CD4-positive, alpha-beta T cell treated with Interleukin-10 for 1 hour (primary cell): ENCODE measurements around the gene BATF.

Experiments
- DNase-seq: peaks from one replicate; pipeline ENCODE4 v3.0.0-alpha.2; 2020

Gene BATF

DNA sequence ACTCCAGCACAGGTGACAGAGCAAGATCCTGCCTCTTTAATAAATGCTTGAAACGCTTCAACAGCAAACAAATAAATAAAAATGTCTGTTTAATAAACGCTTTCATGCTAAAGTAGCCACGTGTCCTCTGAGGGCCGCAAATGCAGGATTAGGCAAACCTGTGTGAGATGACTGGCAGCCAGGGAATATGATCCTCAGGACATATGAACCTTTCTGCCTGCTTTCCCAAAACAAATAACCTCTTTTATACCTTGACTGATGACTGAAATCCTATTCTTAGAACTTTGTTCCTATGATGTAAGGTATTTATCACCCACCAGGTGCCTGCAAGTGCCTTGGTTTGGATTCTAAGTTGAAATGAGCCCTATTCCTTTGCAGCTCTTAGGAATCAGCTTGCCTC, 41.7 kb downstream of the BATF start:
- DNase-seq: no peak

DNA sequence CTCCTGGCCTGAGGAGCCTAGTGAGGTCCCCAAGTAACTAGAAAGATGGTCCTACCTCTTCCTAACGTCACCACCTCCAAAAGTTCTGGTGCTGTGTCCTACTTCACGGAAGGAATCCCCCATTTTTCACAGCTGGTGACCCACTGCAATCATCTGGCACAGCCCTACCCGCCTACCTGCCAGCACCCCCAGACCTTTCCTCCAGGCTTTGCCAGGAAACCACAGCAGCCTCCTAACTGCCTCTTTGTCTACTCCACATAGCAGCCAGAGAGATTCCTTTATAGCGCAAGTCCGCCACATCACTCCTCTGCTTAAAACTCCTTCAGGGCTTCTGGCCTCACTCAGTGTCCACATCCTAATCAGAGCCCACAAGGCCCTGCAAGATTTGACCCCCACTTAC, 42.8 kb downstream of the BATF start:
- no peak for DNase-seq

- peak; percentile 67 for DNase-seq
These were observed 44.1 kb downstream of the BATF start for GRCh38 chr14:75566321-75566720.

DNA sequence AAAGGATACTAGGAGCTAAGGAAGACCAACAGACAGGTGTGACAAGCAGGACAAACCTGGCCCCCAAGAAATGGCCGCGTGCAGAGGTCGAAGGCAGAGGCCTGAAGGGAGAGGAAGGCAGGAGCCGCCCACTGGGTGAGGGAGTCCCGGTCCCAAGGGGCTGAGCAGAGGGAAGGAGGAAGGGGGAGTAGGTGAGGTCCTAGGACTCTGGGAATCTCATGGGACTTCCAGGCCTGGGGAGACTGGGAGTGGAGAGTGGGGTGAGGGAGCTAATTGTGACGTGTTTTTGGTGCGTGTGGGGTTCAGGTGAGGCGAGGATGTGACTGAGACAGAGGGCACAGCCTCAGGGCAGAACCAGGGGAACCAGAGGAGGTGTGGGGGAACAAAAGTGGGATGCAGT, 44.5 kb downstream of the BATF start:
- DNase-seq: no peak

- DNase-seq: no peak
These were observed 45.9 kb downstream of the BATF start for GRCh38 chr14:75568140-75568539.

DNA sequence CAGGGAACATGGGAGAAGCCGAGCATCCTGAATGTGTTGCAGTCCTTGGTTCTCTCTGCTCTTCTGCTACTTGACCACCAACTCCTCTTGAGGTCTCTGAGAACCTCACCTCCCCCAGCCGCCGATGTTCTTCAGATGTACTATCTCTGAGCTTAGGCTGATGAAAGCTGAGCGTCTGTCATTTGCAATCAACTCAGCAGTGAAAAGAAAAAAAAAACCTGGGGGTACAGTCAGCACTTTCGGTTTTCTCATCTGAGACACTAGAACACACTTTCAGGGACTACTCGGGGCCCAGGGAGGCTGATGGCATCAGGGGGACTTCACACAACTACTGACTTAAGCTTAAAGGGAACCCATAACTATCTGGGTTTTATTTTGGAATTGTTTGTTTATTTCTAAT, 46.5 kb downstream of the BATF start:
- DNase-seq: no peak

- DNase-seq: no peak
These were observed 48.5 kb downstream of the BATF start for GRCh38 chr14:75570797-75571196.

DNA sequence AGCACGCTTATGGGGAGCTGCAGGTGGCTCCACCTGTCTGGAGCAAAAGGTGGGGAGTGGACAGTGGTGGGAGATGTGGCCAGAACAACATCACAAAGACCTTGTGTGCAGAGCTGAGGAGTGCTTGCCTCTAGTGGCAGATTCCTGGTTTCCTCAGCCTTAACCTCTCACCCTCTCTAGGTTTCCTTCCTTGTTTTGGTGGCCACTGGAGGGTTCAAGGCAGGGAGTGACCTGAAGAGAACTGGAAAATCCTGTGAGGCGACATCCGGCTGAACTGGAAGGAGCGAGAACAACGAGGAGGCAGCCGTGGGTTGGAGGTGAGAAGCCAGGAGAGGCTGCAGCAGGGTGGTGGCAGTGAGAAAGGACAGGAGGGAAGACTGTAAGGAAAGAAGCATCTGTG, 49.8 kb downstream of the BATF start:
- no peak for DNase-seq

DNA sequence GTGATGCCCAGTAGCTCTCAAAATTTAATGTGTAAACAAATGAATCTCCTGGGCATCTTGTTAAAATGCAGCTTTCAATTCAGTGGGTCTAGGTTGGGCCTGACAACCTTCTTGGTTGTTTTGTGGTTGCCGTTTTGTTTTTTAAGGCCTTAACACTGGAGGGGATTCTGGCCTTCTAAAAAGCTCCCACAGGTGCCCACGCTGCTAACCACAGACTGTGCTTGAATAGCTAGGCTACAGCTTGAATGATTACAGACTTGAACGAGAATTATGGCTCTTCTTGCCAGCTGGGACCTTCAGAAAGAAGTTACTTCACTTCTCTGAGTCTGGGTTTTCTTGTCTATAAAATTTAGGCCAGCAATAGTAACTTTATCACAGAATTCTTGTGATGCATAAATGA, 54.8 kb downstream of the BATF start:
- no peak for DNase-seq

GRCh38 chr14:75577729-75578101, 55.4 kb downstream of the BATF start:
- peak; percentile 76 for DNase-seq

- DNase-seq: peak; percentile 62
These were observed 56.0 kb downstream of the BATF start, which contains the start of gene FLVCR2 for GRCh38 chr14:75578102-75578785. TSS of gene FLVCR2 (plus strand) at chr14:75578620. CDS start at chr14:75578973, 353 bp downstream.

DNA sequence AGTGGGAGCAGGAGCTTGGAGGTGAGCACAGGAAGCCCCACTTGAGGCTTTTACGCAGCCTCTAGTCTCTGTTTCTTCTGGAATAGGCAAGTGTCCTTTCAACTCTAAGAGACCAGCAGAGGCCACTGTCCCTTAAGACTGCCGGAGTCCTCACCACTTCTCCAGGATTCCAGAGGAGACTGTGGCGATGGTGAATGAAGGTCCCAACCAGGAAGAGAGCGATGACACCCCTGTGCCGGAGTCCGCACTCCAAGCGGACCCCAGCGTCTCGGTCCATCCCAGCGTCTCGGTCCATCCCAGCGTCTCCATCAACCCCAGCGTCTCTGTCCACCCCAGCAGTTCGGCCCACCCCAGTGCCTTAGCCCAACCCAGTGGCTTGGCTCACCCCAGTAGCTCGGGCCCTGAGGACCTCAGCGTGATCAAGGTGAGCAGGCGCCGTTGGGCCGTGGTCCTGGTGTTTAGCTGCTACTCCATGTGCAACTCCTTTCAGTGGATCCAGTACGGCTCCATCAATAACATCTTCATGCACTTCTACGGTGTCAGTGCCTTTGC, 56.6 kb downstream of the BATF start:
- DNase-seq: no peak

DNA sequence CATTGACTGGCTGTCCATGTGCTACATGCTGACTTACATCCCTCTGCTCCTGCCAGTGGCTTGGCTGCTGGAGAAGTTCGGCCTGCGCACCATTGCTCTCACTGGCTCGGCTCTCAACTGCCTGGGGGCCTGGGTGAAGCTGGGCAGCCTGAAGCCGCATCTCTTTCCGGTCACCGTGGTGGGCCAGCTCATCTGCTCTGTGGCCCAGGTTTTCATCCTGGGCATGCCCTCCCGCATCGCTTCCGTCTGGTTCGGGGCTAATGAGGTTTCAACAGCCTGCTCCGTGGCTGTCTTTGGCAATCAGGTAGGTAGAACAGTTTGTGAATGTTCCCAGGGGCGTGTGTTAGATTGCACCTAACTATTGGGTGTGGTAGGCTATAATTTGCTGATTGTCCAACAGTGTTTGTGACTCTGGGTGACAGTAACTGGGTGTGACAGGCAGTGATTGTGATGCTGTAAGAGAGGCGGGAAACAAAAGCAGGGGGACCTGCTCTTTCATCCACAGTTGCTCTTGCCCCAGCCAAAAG, 57.1 kb downstream of the BATF start:
- DNase-seq: no peak

GRCh38 chr14:75579882-75580281, 57.6 kb downstream of the BATF start:
- no peak for DNase-seq

GRCh38 chr14:75587388-75587787, 65.1 kb downstream of the BATF start:
- no peak for DNase-seq

DNA sequence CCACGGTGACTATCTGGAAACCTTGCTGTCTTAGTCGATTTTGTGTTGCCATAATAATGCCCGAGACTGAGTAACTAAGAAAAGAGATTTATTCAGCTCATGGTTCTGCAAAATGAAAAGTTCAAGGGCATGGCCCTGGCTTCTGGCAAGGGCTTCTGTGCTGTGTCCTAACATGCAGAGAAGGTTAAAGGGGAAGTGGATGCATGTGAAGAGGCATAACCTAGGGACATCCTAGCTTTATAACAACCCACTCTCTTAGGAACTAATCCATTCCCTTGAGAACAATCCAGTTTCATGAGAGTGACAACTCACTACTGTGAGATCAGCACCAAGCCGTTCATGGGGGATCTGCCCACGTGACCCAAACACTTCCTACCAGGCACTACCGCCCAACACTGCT, 67.7 kb downstream of the BATF start:
- DNase-seq: no peak

DNA sequence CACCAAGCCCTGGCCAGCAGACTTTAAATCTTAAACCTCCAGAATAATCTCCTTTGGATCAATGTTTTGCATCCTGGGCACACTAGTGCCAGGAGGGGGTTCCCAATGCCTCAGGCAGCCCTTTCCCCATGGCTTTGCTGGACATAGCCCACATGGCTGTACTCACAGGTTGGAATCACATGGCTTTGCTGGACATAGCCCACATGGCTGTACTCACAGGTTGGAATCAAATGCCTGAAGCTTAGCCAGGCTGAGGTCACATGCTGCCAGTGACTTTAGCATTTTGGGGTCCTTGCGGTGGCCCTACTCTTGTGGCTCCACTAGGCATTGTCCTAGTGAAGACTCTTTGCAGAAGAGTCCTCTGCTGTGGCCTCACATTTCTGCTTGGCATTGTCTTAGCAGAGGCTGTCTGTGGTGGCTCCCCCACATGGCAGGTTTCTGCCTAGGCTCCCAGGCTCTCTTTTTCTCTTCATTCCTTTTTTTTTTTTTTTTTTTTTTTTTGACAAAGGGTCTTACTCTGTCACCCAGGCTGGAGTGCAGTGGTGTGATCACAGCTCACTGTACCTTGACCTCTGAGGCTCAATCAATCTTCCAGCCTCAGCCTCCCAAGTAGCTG, 69.2 kb downstream of the BATF start:
- DNase-seq: no peak

GRCh38 chr14:75591987-75592575, 69.8 kb downstream of the BATF start:
- no peak for DNase-seq

DNA sequence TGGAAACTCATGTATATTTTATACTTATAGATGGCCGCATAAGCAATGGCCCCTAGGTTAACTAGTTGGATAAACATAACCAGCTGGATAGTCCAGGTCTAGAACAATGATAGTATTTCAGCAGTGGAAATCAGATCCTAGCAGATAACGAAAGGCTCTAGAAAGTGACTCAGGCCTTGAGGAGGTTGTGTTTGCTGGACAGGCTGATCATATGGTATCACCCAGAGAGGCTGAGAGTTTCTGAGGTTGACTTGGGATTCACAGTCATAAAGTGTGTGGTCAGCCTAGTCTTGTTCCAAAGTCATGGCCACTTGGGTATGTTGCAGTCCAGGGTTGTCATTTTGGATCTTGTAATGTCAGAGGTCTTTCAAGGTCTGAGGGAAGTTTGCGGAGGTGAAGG, 73.0 kb downstream of the BATF start:
- DNase-seq: no peak
